ENCODE measurements around the gene RXRB. TPM values are rescaled to one million over a fixed set of nuclear protein-coding genes. Genes with fewer than 3 reads are reported as not detected.

Gene RXRB
- total RNA-seq, 1 experiment from 2014 or later: 49.9 TPM

- POLR2A ChIA-PET: interaction anchor here (1.2 to 2.2 kb wide), 2 partner anchors 50 to 227 kb away, joined by 3 to 7 read pairs; no protein-coding TSS in a partner anchor
- no peak for ATAC-seq
- CTCF ChIA-PET: interaction anchor here (0.7 to 1.9 kb wide), 5 partner anchors 15 to 101 kb away, joined by 3 to 9 read pairs (median 3); no protein-coding TSS in a partner anchor
Measured at GRCh38 chr6:33198159-33198852, 2.2 kb downstream of the RXRB start.

More at GRCh38 chr6:33198159-33198852, 2.2 kb downstream of the RXRB start:
- no peak overlapping the region for H2AFZ ChIP-seq (ENCODE audit: low read depth, low read length, poor library complexity, severe bottlenecking)
- H3K36me3 ChIP-seq (ENCODE audit: control insufficient read depth in 1 of 2, insufficient read depth in 2 of 2, low read length in 2 of 2): peaks cover 34 to 47% of the 10 kb centered on the region in 2 experiments; a peak in 3 of 4 replicates
- H3K9me2 ChIP-seq (ENCODE audit: insufficient read depth): no peaks in the 10 kb centered on the region
- peak overlapping the region; percentile 34 for H3K27ac ChIP-seq (ENCODE audit: low read depth, low read length)
- no peaks in the 10 kb centered on the region for H3K27me3 ChIP-seq (ENCODE audit: insufficient read depth, low read length)
- H3K9ac ChIP-seq (ENCODE audit: low read length): peak overlapping the region; percentile 80; the same call in 1 of the 2 replicates
- DNase-seq (ENCODE audit: low read depth, low spot score): no peak
- no TSS peak for BruUV-seq (replicated peaks)
- H4K20me1 ChIP-seq (ENCODE audit: insufficient read depth): no peaks in the 10 kb centered on the region
- H3K4me3 ChIP-seq (replicated peaks in 1 of 2; ENCODE audit: low read depth in 1 of 2, low read length in 2 of 2): no peak overlapping the region
- peaks cover 26 to 42% of the 10 kb centered on the region in 2 experiments for H3K4me1 ChIP-seq (ENCODE audit: control insufficient read depth in 1 of 2, insufficient read depth in 2 of 2, low read length in 2 of 2)
- no peaks in the 10 kb centered on the region for H3K9me3 ChIP-seq (ENCODE audit: control insufficient read depth in 1 of 2, insufficient read depth in 1 of 2, low read depth in 1 of 2, low read length in 2 of 2)
- peak overlapping the region; percentile 96; the same call in 1 of the 2 replicates for H3K4me2 ChIP-seq (ENCODE audit: low read length)
- TF ChIP-seq SIN3A (IDR thresholded peaks at IDR 0.05; ENCODE audit: low read depth) (no peak), CTCF (IDR thresholded peaks at IDR 0.05 in 2 of 3, conservative IDR thresholded peaks at IDR 0.05 in 1 of 3; ENCODE audit: borderline replicate concordance in 1 of 3, insufficient read depth in 1 of 3, low read depth in 2 of 3, low read length in 2 of 3) (no peak)
- H3K79me2 ChIP-seq (ENCODE audit: insufficient read depth, low read length): peaks cover 59% of the 10 kb centered on the region
- intact Hi-C loops (cut with micrococcal nuclease): no loop called here
- RAD21 ChIA-PET (ENCODE audit: low non-redundant PET in 1 of 2, low total read pairs in 2 of 2, uncharacterized antibody in 2 of 2, unreplicated experiment in 2 of 2): interaction anchor here (0.6 to 0.8 kb wide), 3 partner anchors 8 to 236 kb away, joined by 3 to 4 read pairs (median 3); no protein-coding TSS in a partner anchor

Measured in HCT116 (cell line).